ENCODE data around the gene APOBEC3B.

- no peak for TF ChIP-seq EZH2 (IDR thresholded peaks at IDR 0.05; ENCODE audit: low read length, unreplicated experiment)
- TF ChIP-seq, protein P1, sequence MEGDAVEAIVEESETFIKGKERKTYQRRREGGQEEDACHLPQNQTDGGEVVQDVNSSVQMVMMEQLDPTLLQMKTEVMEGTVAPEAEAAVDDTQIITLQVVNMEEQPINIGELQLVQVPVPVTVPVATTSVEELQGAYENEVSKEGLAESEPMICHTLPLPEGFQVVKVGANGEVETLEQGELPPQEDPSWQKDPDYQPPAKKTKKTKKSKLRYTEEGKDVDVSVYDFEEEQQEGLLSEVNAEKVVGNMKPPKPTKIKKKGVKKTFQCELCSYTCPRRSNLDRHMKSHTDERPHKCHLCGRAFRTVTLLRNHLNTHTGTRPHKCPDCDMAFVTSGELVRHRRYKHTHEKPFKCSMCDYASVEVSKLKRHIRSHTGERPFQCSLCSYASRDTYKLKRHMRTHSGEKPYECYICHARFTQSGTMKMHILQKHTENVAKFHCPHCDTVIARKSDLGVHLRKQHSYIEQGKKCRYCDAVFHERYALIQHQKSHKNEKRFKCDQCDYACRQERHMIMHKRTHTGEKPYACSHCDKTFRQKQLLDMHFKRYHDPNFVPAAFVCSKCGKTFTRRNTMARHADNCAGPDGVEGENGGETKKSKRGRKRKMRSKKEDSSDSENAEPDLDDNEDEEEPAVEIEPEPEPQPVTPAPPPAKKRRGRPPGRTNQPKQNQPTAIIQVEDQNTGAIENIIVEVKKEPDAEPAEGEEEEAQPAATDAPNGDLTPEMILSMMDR (conservative IDR thresholded peaks at IDR 0.05; ENCODE audit: low read depth, low read length) = no peak
These were observed 10.4 kb upstream of the APOBEC3B start for GRCh38 chr22:38971791-38972190.

Data from PC-3 (cell line).